ENCODE measurements around the gene SLC26A6. TPM values are rescaled to one million over a fixed set of nuclear protein-coding genes. Genes with fewer than 3 reads are reported as not detected.

SLC26A6 gene
- total RNA-seq: 10 to 100 TPM; 58.0 to 61.5 TPM

- peak within 1 kb of the TSS; percentile 89 for H3K4me3 Mint-ChIP-seq
- POLR2A ChIA-PET: interaction anchor here (0.8 to 1.5 kb wide), 6 partner anchors 9 to 81 kb away, joined by 3 to 6 read pairs (median 3); partner anchors contain the start of gene IP6K2
- peak; percentile 95 for DNase-seq
- H3K27ac Mint-ChIP-seq: peak within 1 kb of the TSS; percentile 87
- peak; percentile 97 for ATAC-seq
- CTCF ChIA-PET: interaction anchor here (0.8 to 3.9 kb wide), 21 partner anchors 9 to 234 kb away, joined by 3 to 42 read pairs (median 4); partner anchors contain the start of genes NCKIPSD, PFKFB4 and UQCRC1
- H3K36me3 Mint-ChIP-seq (ENCODE audit: low read depth): peaks cover 16% of the 10 kb centered on the region
- H3K4me1 Mint-ChIP-seq (ENCODE audit: low read depth): peaks cover 30% of the 10 kb centered on the region
- no peaks in the 10 kb centered on the region for H3K27me3 Mint-ChIP-seq (ENCODE audit: low read depth)
- no peaks in the 10 kb centered on the region for H3K9me3 Mint-ChIP-seq (ENCODE audit: insufficient read depth)
Observed at GRCh38 chr3:48635222-48636021, at the start of gene SLC26A6. SLC26A6 (minus strand) TSS chr3:48635461; CDS start chr3:48635393, 68 bp downstream.

- H3K27ac Mint-ChIP-seq: peak overlapping the region; percentile 88
- H3K4me1 Mint-ChIP-seq (ENCODE audit: low read depth): peaks cover 44% of the 10 kb centered on the region
- peaks cover 53% of the 10 kb centered on the region for H3K36me3 Mint-ChIP-seq (ENCODE audit: low read depth)
- ChIA-PET POLR2A (interaction anchor here (0.6 to 1.3 kb wide), 5 partner anchors 17 to 655 kb away, joined by 3 to 6 read pairs (median 3); partner anchors contain the start of genes CELSR3, SLC26A6 and USP4), CTCF (interaction anchor here (0.8 to 2.2 kb wide), 8 partner anchors 9 to 307 kb away, joined by 3 to 7 read pairs (median 4); partner anchors contain the start of genes CELSR3 and SLC26A6)
- no peak for ATAC-seq
- H3K27me3 Mint-ChIP-seq (ENCODE audit: low read depth): no peaks in the 10 kb centered on the region
- H3K4me3 Mint-ChIP-seq: peak overlapping the region; percentile 83
- no peaks in the 10 kb centered on the region for H3K9me3 Mint-ChIP-seq (ENCODE audit: insufficient read depth)
- DNase-seq: no peak
Observed at GRCh38 chr3:48684480-48685143, 49.4 kb upstream of the SLC26A6 start.

GRCh38 chr3:48684054-48684349 lies 48.7 kb upstream of the SLC26A6 start:
- DNase-seq (no peak), ATAC-seq (no peak)
- H3K4me3 Mint-ChIP-seq: peak overlapping the region; percentile 83
- H3K4me1 Mint-ChIP-seq (ENCODE audit: low read depth): peaks cover 49% of the 10 kb centered on the region
- ChIA-PET CTCF (interaction anchor here (0.8 to 2.2 kb wide), 7 partner anchors 9 to 283 kb away, joined by 3 to 7 read pairs (median 4); partner anchors contain the start of genes CELSR3 and SLC26A6), POLR2A (interaction anchor here (1.2 to 1.3 kb wide), 2 partner anchors 21 to 49 kb away, joined by 3 read pairs; partner anchors contain the start of genes CELSR3 and SLC26A6)
- no peaks in the 10 kb centered on the region for H3K27me3 Mint-ChIP-seq (ENCODE audit: low read depth)
- peaks cover 50% of the 10 kb centered on the region for H3K36me3 Mint-ChIP-seq (ENCODE audit: low read depth)
- peak overlapping the region; percentile 67 for H3K27ac Mint-ChIP-seq
- H3K9me3 Mint-ChIP-seq (ENCODE audit: insufficient read depth): no peaks in the 10 kb centered on the region

- no peak overlapping the region for H3K4me3 Mint-ChIP-seq
- H3K36me3 Mint-ChIP-seq (ENCODE audit: low read depth): peaks cover 49% of the 10 kb centered on the region
- no peaks in the 10 kb centered on the region for H3K27me3 Mint-ChIP-seq (ENCODE audit: low read depth)
- ChIA-PET CTCF (interaction anchor here (2.2 kb wide), 1 partner anchor 19 kb away, joined by 7 read pairs; the partner anchor contains the start of gene CELSR3), POLR2A (no interaction called here)
- DNase-seq (no peak), ATAC-seq (no peak)
- H3K4me1 Mint-ChIP-seq (ENCODE audit: low read depth): peaks cover 49% of the 10 kb centered on the region
- no peaks in the 10 kb centered on the region for H3K9me3 Mint-ChIP-seq (ENCODE audit: insufficient read depth)
- no peak overlapping the region for H3K27ac Mint-ChIP-seq
Observed at GRCh38 chr3:48682786-48683185, 47.5 kb upstream of the SLC26A6 start.

GRCh38 chr3:48681974-48682610 lies 46.8 kb upstream of the SLC26A6 start:
- ChIA-PET POLR2A (no interaction called here), CTCF (no interaction called here)
- Mint-ChIP-seq H3K9me3 (ENCODE audit: insufficient read depth) (no peaks in the 10 kb centered on the region), H3K4me1 (ENCODE audit: low read depth) (peaks cover 49% of the 10 kb centered on the region), H3K4me3 (no peak overlapping the region), H3K27me3 (ENCODE audit: low read depth) (no peaks in the 10 kb centered on the region), H3K27ac (peak overlapping the region; percentile 43), H3K36me3 (ENCODE audit: low read depth) (peaks cover 51% of the 10 kb centered on the region)
- DNase-seq: no peak
- ATAC-seq: no peak

GRCh38 chr3:48681541-48681880 lies 46.2 kb upstream of the SLC26A6 start:
- Mint-ChIP-seq H3K4me1 (ENCODE audit: low read depth) (peaks cover 46% of the 10 kb centered on the region), H3K9me3 (ENCODE audit: insufficient read depth) (no peaks in the 10 kb centered on the region), H3K4me3 (no peak overlapping the region), H3K27me3 (ENCODE audit: low read depth) (no peaks in the 10 kb centered on the region), H3K36me3 (ENCODE audit: low read depth) (peaks cover 49% of the 10 kb centered on the region), H3K27ac (no peak overlapping the region)
- DNase-seq (no peak), ATAC-seq (no peak)
- ChIA-PET POLR2A (no interaction called here), CTCF (no interaction called here)

GRCh38 chr3:48680811-48681540 lies 45.7 kb upstream of the SLC26A6 start:
- Mint-ChIP-seq H3K27me3 (ENCODE audit: low read depth) (no peaks in the 10 kb centered on the region), H3K36me3 (ENCODE audit: low read depth) (peaks cover 51% of the 10 kb centered on the region), H3K9me3 (ENCODE audit: insufficient read depth) (no peaks in the 10 kb centered on the region), H3K4me3 (no peak overlapping the region), H3K27ac (peak overlapping the region; percentile 79), H3K4me1 (ENCODE audit: low read depth) (peaks cover 41% of the 10 kb centered on the region)
- ATAC-seq (no peak), DNase-seq (no peak)
- CTCF ChIA-PET: no interaction called here
- POLR2A ChIA-PET: interaction anchor here (0.6 kb wide), 1 partner anchor 78 kb away, joined by 3 read pairs; no protein-coding TSS in a partner anchor

- Mint-ChIP-seq H3K9me3 (ENCODE audit: insufficient read depth) (no peaks in the 10 kb centered on the region), H3K36me3 (ENCODE audit: low read depth) (peaks cover 56% of the 10 kb centered on the region), H3K4me1 (ENCODE audit: low read depth) (peaks cover 37% of the 10 kb centered on the region), H3K27me3 (ENCODE audit: low read depth) (no peaks in the 10 kb centered on the region), H3K27ac (peak overlapping the region; percentile 10), H3K4me3 (no peak overlapping the region)
- POLR2A ChIA-PET: no interaction called here
- no peak for DNase-seq
- no peak for ATAC-seq
- CTCF ChIA-PET: no interaction called here
Observed at GRCh38 chr3:48679411-48680391, 44.4 kb upstream of the SLC26A6 start.

GRCh38 chr3:48678566-48679380 lies 43.5 kb upstream of the SLC26A6 start:
- ATAC-seq (no peak), DNase-seq (no peak)
- Mint-ChIP-seq H3K4me1 (ENCODE audit: low read depth) (peaks cover 27% of the 10 kb centered on the region), H3K36me3 (ENCODE audit: low read depth) (peaks cover 58% of the 10 kb centered on the region), H3K9me3 (ENCODE audit: insufficient read depth) (no peaks in the 10 kb centered on the region), H3K4me3 (no peak overlapping the region), H3K27me3 (ENCODE audit: low read depth) (no peaks in the 10 kb centered on the region), H3K27ac (peak overlapping the region; percentile 10)
- ChIA-PET POLR2A (no interaction called here), CTCF (no interaction called here)

GRCh38 chr3:48678056-48678455 lies 42.8 kb upstream of the SLC26A6 start:
- H3K4me1 Mint-ChIP-seq (ENCODE audit: low read depth): peaks cover 22% of the 10 kb centered on the region
- no peaks in the 10 kb centered on the region for H3K27me3 Mint-ChIP-seq (ENCODE audit: low read depth)
- ChIA-PET POLR2A (no interaction called here), CTCF (no interaction called here)
- no peak overlapping the region for H3K27ac Mint-ChIP-seq
- no peaks in the 10 kb centered on the region for H3K9me3 Mint-ChIP-seq (ENCODE audit: insufficient read depth)
- peaks cover 55% of the 10 kb centered on the region for H3K36me3 Mint-ChIP-seq (ENCODE audit: low read depth)
- H3K4me3 Mint-ChIP-seq: no peak overlapping the region
- ATAC-seq (no peak), DNase-seq (no peak)

Measured in activated CD8-positive, alpha-beta T cell treated with anti-CD3 and anti-CD28 coated beads, Interleukin-2, amount 10 ng/mL, durations not matched to agents 7 days and 5 days (primary cell).